ENCODE results near the gene VPS45. TPM values are rescaled to one million over a fixed set of nuclear protein-coding genes. Genes with fewer than 3 reads are reported as not detected.

The VPS45 gene
- polyA plus RNA-seq, 1 donor (not counting 4 experiments of a cell fraction or from before 2014, with no cell fraction given) = 40.0 TPM

GRCh38 chr1:150192012-150192411 is 124.4 kb downstream of the VPS45 start:
- no peak overlapping the region for H3K4me2 ChIP-seq (ENCODE audit: control insufficient read depth, extremely low read depth, insufficient read depth, low read depth, low read length)
- H3K27ac ChIP-seq (ENCODE audit: control insufficient read depth, insufficient read depth, low read length) = no peak overlapping the region
- H3K9me1 ChIP-seq (ENCODE audit: control insufficient read depth, extremely low read depth, insufficient read depth, low read length) = no peaks in the 10 kb centered on the region
- no peak for DNase-seq (ENCODE audit: low read depth, low spot score)
- H3K36me3 ChIP-seq (ENCODE audit: control insufficient read depth in 2 of 2, extremely low read depth in 1 of 2, insufficient read depth in 2 of 2, low read length in 2 of 2) = no peaks in the 10 kb centered on the region
- H3K9me3 ChIP-seq (ENCODE audit: control insufficient read depth, low read depth, low read length) = no peaks in the 10 kb centered on the region
- H3K79me2 ChIP-seq (ENCODE audit: control insufficient read depth, insufficient read depth, low read length) = no peaks in the 10 kb centered on the region
- H4K20me1 ChIP-seq (ENCODE audit: control insufficient read depth, extremely low read depth, insufficient read depth, low read length) = no peaks in the 10 kb centered on the region
- no peaks in the 10 kb centered on the region for H3K27me3 ChIP-seq (ENCODE audit: control insufficient read depth, extremely low read depth, insufficient read depth, low read length)
- no peak for FAIRE-seq
- no peaks in the 10 kb centered on the region for H3K4me1 ChIP-seq (ENCODE audit: control insufficient read depth, extremely low read depth, insufficient read depth, low read length)
- no peak overlapping the region for H3K9ac ChIP-seq (ENCODE audit: control insufficient read depth, extremely low read depth, insufficient read depth, low read length)
- H2AFZ ChIP-seq (ENCODE audit: control insufficient read depth, low read length) = no peak overlapping the region
- H3K4me3 ChIP-seq (ENCODE audit: control insufficient read depth in 2 of 3, extremely low read depth in 1 of 3, insufficient read depth in 2 of 3, low read depth in 1 of 3, low read length in 3 of 3) = no peak overlapping the region
- dilution Hi-C loops (cut with MboI; ENCODE audit: extremely low pct_ligation_motif_present, low sequenced_read_pairs) = no loop called here
- TF ChIP-seq CTCF (optimal IDR thresholded peaks at IDR 0.05 in 1 of 3, IDR thresholded peaks at IDR 0.05 in 1 of 3, conservative IDR thresholded peaks at IDR 0.05 in 1 of 3; ENCODE audit: extremely low read depth in 1 of 3, insufficient read depth in 2 of 3, low read length in 3 of 3) (no peak), EZH2 (IDR thresholded peaks at IDR 0.05; ENCODE audit: low read length) (no peak)

- dilution Hi-C loops (cut with MboI; ENCODE audit: extremely low pct_ligation_motif_present, low sequenced_read_pairs) = no loop called here
- Histone ChIP-seq H3K9ac (ENCODE audit: control insufficient read depth, extremely low read depth, insufficient read depth, low read length) (no peak overlapping the region), H3K36me3 (ENCODE audit: control insufficient read depth in 2 of 2, extremely low read depth in 1 of 2, insufficient read depth in 2 of 2, low read length in 2 of 2) (no peaks in the 10 kb centered on the region)
Measured at GRCh38 chr1:150194381-150195031, 126.9 kb downstream of the VPS45 start.

More at GRCh38 chr1:150194381-150195031, 126.9 kb downstream of the VPS45 start:
- H3K27me3 ChIP-seq (ENCODE audit: control insufficient read depth, extremely low read depth, insufficient read depth, low read length) = no peaks in the 10 kb centered on the region
- no peaks in the 10 kb centered on the region for H3K9me3 ChIP-seq (ENCODE audit: control insufficient read depth, low read depth, low read length)
- H3K9me1 ChIP-seq (ENCODE audit: control insufficient read depth, extremely low read depth, insufficient read depth, low read length) = no peaks in the 10 kb centered on the region
- DNase-seq (ENCODE audit: low read depth, low spot score) = no peak
- H4K20me1 ChIP-seq (ENCODE audit: control insufficient read depth, extremely low read depth, insufficient read depth, low read length) = no peaks in the 10 kb centered on the region
- H3K4me3 ChIP-seq (ENCODE audit: control insufficient read depth in 2 of 3, extremely low read depth in 1 of 3, insufficient read depth in 2 of 3, low read depth in 1 of 3, low read length in 3 of 3) = no peak overlapping the region
- no peaks in the 10 kb centered on the region for H3K4me1 ChIP-seq (ENCODE audit: control insufficient read depth, extremely low read depth, insufficient read depth, low read length)
- H2AFZ ChIP-seq (ENCODE audit: control insufficient read depth, low read length) = no peak overlapping the region
- no peak overlapping the region for H3K4me2 ChIP-seq (ENCODE audit: control insufficient read depth, extremely low read depth, insufficient read depth, low read depth, low read length)
- no peak for FAIRE-seq
- no peak for TF ChIP-seq CTCF (optimal IDR thresholded peaks at IDR 0.05 in 1 of 3, IDR thresholded peaks at IDR 0.05 in 1 of 3, conservative IDR thresholded peaks at IDR 0.05 in 1 of 3; ENCODE audit: extremely low read depth in 1 of 3, insufficient read depth in 2 of 3, low read length in 3 of 3)
- no peak for TF ChIP-seq EZH2 (IDR thresholded peaks at IDR 0.05; ENCODE audit: low read length)
- no peaks in the 10 kb centered on the region for H3K79me2 ChIP-seq (ENCODE audit: control insufficient read depth, insufficient read depth, low read length)
- H3K27ac ChIP-seq (ENCODE audit: control insufficient read depth, insufficient read depth, low read length) = no peak overlapping the region

Other genes starting within 250 kb of the VPS45 start
- 9.5 to 15.4 TPM (median 13.8 TPM) in 3 replicates for gene BOLA1, start 168.2 kb upstream of the VPS45 start, polyA plus RNA-seq
- gene SV2A, start 149.9 kb upstream of the VPS45 start, polyA plus RNA-seq = 0.10 to 0.71 TPM (median 0.28 TPM) in 3 replicates
- gene SF3B4, start 140.0 kb upstream of the VPS45 start, polyA plus RNA-seq = 16.9 to 59.9 TPM (median 35.4 TPM) in 3 replicates
- 11.8 to 15.6 TPM (median 12.8 TPM) in 3 replicates for gene MTMR11, start 130.9 kb upstream of the VPS45 start, polyA plus RNA-seq
- 6.5 to 8.9 TPM (median 8.7 TPM) in 3 replicates for gene OTUD7B, start 57.0 kb upstream of the VPS45 start, polyA plus RNA-seq
- 2.2 to 3.3 TPM (median 2.7 TPM) in 3 replicates for gene PLEKHO1, start 82.1 kb downstream of the VPS45 start, polyA plus RNA-seq
- gene ANP32E, start 168.3 kb downstream of the VPS45 start, polyA plus RNA-seq = 6.1 to 18.9 TPM (median 9.2 TPM) in 3 replicates
- 0.24 to 0.59 TPM (median 0.28 TPM) in 3 replicates for gene CA14, start 190.0 kb downstream of the VPS45 start, polyA plus RNA-seq
- gene APH1A, start 201.2 kb downstream of the VPS45 start, polyA plus RNA-seq = 149 to 174 TPM (median 151 TPM) in 3 replicates
- gene C1orf54, start 205.0 kb downstream of the VPS45 start, polyA plus RNA-seq = 0.94 to 2.0 TPM (median 1.4 TPM) in 3 replicates
- gene CIART, start 214.8 kb downstream of the VPS45 start, polyA plus RNA-seq = 14.5 to 15.6 TPM (median 15.0 TPM) in 3 replicates
- 82.5 to 159 TPM (median 149 TPM) in 3 replicates for gene MRPS21, start 226.1 kb downstream of the VPS45 start, polyA plus RNA-seq